Spinal cord (tissue), 10 donors: ENCODE data around the gene POU2F1. TPM values are rescaled to one million over a fixed set of nuclear protein-coding genes. Genes with fewer than 3 reads are reported as not detected.

ENCODE experiments used
- DNase-seq, 6 donors: peaks; one replicate each; pipeline versions ENCODE4 v3.0.0 to v3.0.0-alpha.2; 2013 to 2015; ENCODE audit warnings: low spot score in 6 of 6, low read depth in 4 of 6
- H3K27ac ChIP-seq: one replicate; pipeline ENCODE4 v1.5.1; 2013; ENCODE audit warnings: low read depth, low read length, control low read depth
- H3K27me3 ChIP-seq: one replicate; pipeline ENCODE4 v1.6.1; 2013; ENCODE audit warnings: low read length; ENCODE audit not compliant: control insufficient read depth, insufficient read depth
- H3K36me3 ChIP-seq: one replicate; pipeline ENCODE4 v1.6.1; 2013; ENCODE audit warnings: low read length; ENCODE audit not compliant: control insufficient read depth, insufficient read depth
- H3K4me1 ChIP-seq: one replicate; pipeline ENCODE4 v1.6.1; 2013; ENCODE audit warnings: low read length; ENCODE audit not compliant: control insufficient read depth, insufficient read depth
- H3K4me3 ChIP-seq: one replicate; pipeline ENCODE4 v1.5.1; 2013; ENCODE audit warnings: low read depth, low read length, control low read depth
- H3K9me3 ChIP-seq: one replicate; pipeline ENCODE4 v1.6.1; 2013; ENCODE audit warnings: low read length; ENCODE audit not compliant: control insufficient read depth, insufficient read depth
- WGBS: methylation state at CpG from one replicate; pipeline ENCODE4 v1.1.5; 2013; ENCODE audit warnings: missing lambda C conversion rate; ENCODE audit not compliant: insufficient coverage; 5-methylcytosine and 5-hydroxymethylcytosine counted together
- polyA plus RNA-seq, 2 donors: library from polyadenylated mRNA; unstranded; fragments of 120-200 nt; gene quantifications; one replicate each; pipeline ENCODE4 v1.2.1, GENCODE V29; 2013; ENCODE audit not compliant: insufficient read length in 2 of 2
- total RNA-seq, 2 donors: library from RNA; depleted of rRNA in 1 of 2; stranded (reverse); fragments of 120-200 nt in 1 of 2; fragments of >200 nt in 1 of 2; gene quantifications; one replicate each; pipeline versions ENCODE4 v1.2.3 to v1.2.4, GENCODE V29; 2013 to 2014
- donor health status: healthy.

The POU2F1 gene
- total and polyA plus RNA-seq, 4 donors: 14.2 to 28.8 (median 17.3) TPM

DNA sequence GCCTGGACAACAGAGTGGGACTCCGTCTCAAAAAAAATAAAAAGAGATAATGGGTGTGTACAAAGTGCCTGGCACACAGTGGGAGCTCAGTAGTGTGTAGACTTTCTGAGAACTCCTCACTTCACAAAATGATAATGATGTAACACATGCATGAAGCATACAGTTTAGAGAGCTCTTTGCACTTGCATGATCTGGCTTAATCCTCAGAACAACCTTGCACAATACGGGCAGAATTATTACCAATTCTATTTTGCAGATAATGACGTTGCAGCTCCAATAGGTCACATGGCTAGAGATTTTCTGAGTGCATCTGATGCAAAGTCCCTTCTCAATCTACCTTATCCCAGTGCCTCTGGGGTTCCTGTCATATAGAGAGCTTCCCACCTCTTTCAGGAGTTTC lies 226.3 kb downstream of the POU2F1 start:
- H3K4me1 ChIP-seq: no peaks in the 10 kb centered on the region
- DNase-seq: no peak
- no peak overlapping the region for H3K27ac ChIP-seq
- H3K27me3 ChIP-seq: no peaks in the 10 kb centered on the region
- WGBS: 64% methylated on average over 2 of the region's 3 CpGs
- no peaks in the 10 kb centered on the region for H3K9me3 ChIP-seq
- H3K36me3 ChIP-seq: no peaks in the 10 kb centered on the region
- no peak overlapping the region for H3K4me3 ChIP-seq

DNA sequence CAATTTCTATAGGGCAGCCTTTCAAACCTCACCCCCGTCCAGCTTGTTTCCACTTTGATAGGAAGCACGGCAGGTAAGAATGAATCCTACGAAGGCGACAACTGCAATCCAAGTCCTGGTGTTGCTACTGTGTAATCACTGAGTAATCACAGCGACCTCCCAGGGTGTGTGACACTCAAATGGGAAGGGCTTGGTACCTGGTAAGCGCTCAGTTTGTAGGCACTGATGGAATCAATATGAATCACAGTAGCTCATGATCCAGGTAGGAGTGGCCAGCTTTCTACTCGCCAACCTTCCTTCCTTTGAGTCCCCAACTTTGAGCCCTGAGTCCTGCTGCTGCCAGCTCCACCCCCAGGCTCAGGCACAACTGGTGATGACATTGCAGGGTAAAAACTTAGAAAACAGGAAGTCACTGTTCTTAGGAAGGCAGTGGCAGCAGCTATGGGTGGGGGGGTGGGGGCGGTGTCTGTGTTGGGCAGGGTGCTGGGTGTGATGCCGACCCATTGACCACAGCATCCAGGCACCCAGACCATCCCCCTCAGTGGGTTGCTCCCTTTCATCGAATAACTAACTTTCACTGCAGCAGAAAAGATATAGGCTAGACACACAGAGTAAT lies 226.9 kb downstream of the POU2F1 start:
- no peaks in the 10 kb centered on the region for H3K36me3 ChIP-seq

DNA sequence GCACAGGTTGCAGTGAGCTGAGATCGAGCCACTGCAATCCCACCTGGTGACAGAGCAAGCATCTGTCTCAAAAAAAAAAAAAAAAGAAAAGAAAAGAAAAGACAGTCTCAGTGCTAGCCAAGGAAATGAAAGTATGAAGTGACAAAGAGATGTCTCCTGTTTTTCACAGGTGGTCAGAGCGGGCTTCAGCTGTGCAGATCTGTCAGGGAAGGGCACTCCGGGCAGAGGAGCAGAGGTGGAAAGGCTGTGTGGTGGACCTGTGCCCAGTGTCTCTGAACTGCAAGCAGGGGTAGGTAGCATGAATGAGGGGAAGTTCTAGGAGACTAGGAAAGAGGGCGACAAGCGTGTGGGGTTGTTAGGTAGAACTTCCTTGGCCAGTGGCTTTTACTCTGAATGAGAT lies 230.2 kb downstream of the POU2F1 start:
- Histone ChIP-seq H3K9me3 (no peaks in the 10 kb centered on the region), H3K27ac (no peak overlapping the region)
- WGBS: 86% methylated on average over 3 of the region's 5 CpGs

More for the DNA sequence above, 226.9 kb downstream of the POU2F1 start:
- Histone ChIP-seq H3K27me3 (no peaks in the 10 kb centered on the region), H3K27ac (no peak overlapping the region), H3K4me1 (no peaks in the 10 kb centered on the region), H3K9me3 (no peaks in the 10 kb centered on the region), H3K4me3 (no peak overlapping the region)
- DNase-seq: no peak
- WGBS: 76% methylated on average over 6 of the region's 10 CpGs

DNA sequence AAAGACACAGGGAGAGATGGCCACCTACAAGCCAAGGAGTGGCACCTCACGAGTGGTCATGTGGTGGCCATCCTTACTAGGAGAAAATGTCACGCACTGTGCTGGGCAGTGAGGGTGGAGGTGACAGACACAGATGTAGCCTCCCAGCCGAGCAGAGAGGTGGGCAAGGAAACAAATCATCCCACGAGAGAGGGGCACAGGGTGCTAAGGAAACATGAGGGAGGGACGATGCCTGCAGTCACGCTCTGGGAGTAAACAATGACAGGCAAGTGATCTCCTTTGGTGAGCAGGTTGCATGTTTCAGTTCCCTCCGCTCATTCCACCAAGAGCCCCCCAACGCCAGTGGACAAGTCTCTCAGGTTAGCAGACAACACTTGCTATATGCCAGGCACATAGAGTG lies 231.8 kb downstream of the POU2F1 start:
- no peaks in the 10 kb centered on the region for H3K36me3 ChIP-seq
- WGBS: 77% methylated on average over 5 of the region's 8 CpGs
- no peak for DNase-seq
- no peaks in the 10 kb centered on the region for H3K9me3 ChIP-seq
- H3K4me3 ChIP-seq: no peak overlapping the region
- H3K27ac ChIP-seq: no peak overlapping the region
- H3K4me1 ChIP-seq: peaks cover 17% of the 10 kb centered on the region
- no peaks in the 10 kb centered on the region for H3K27me3 ChIP-seq

More for the DNA sequence above, 230.2 kb downstream of the POU2F1 start:
- Histone ChIP-seq H3K4me3 (no peak overlapping the region), H3K27me3 (no peaks in the 10 kb centered on the region), H3K36me3 (no peaks in the 10 kb centered on the region), H3K4me1 (peaks cover 17% of the 10 kb centered on the region)
- DNase-seq: no peak

DNA sequence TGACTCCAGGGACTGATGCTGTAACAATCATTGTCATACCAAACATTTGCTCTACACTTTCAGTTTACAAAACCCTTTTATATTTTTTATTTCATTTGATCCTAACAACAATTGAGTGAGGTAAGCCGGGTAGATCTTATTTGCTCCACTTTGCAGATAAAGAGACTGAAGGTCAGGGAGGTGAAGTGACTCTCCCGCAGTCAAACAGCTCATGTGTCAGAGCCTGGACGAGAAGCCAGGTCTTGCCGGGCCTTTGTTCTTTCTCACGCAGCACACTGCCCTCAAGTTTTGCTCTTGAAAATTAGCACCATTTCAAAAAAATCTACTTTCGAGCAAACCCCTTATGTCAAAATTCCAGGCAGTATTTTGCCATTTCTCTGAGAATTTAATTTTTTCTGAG lies 232.4 kb downstream of the POU2F1 start:
- no peaks in the 10 kb centered on the region for H3K36me3 ChIP-seq
- WGBS: 60% methylated on average over 5 of the region's 6 CpGs
- H3K27ac ChIP-seq: no peak overlapping the region
- no peaks in the 10 kb centered on the region for H3K9me3 ChIP-seq
- H3K4me3 ChIP-seq: no peak overlapping the region
- H3K27me3 ChIP-seq: no peaks in the 10 kb centered on the region
- no peak for DNase-seq
- peaks cover 17% of the 10 kb centered on the region for H3K4me1 ChIP-seq

DNA sequence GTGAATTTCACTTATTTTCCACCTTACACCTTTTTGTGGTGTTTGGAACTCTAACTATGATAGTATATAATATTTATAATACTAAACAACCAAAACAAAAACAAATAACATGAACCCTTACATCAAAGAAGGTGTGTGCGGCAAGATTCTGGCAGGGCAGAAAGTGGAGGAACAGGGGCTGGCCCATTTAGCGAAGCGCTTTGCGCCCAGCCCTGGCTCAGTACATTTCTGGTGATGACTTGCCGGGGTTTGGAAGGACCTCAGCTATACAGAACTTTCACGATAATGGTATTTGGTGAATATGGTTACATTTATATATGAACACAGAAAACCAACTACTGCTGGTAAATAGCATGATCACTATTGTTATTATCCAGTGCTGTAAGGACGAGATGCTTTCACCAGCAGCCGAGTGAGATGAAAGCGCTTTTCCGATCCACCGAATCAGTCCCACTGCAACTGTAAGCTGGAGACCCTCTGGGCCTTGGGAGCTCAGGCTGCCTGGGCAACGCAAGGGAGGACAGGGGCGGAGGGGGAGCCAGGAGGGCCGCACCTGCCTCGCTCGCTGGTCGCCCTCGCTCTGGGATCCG lies 233.7 kb downstream of the POU2F1 start:
- 10% methylated on average over 13 of the region's 19 CpGs for WGBS
- H3K36me3 ChIP-seq: no peaks in the 10 kb centered on the region

DNA sequence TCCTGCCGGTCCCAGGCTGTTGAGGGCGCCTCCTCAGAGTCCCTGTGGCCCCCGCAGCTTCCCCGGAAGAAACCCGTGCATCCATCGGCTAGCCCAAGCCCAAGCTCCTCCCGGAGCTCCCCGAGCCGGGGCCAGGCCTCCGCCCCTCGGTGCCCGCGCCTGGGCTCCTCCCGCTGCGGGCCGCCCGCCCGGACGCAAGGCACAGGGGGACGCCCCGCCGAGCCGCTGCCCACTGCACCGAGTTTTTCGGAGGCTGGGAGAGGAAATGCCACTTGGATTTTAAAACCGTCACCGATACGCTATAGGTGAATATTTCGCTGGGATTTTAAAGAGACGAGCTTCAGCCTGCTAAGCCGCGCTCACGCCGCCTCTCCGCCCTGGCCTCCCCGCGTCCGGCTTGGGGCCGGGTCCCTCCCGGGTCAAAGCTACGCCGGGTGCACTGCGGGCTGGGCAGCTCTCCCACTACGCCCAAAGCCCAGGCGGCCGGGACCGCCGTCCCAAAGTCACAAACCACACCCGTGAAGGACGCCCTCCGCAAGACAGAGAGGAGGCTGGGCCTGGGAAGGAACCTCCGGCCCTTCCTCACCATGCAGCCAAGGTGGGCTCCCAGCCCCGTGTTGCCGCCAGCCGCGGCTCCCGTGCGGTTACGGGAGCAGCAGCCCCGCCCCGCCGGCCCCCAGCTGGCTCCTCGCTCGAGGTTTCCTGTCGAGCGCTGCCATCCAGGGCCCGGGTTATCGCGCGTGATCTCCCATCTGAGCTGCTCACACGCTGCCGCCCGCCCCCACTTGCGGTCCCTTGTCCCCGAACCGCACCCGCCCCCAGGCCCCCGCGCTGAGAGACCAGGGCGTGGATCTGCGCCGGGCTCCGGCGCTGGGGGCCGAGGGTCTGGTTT lies 234.5 kb downstream of the POU2F1 start:
- DNase-seq: peak in 2 of 6 donors; percentile 79 to 80
- Histone ChIP-seq H3K4me3 (peak overlapping the region; percentile 59), H3K27ac (no peak overlapping the region), H3K36me3 (no peaks in the 10 kb centered on the region), H3K27me3 (no peaks in the 10 kb centered on the region), H3K9me3 (no peaks in the 10 kb centered on the region), H3K4me1 (peaks cover 17% of the 10 kb centered on the region)
- under 1% methylated on average over 85 of the region's 85 CpGs for WGBS

More for the DNA sequence above, 233.7 kb downstream of the POU2F1 start:
- peaks cover 17% of the 10 kb centered on the region for H3K4me1 ChIP-seq
- peak in 1 of 6 donors; percentile 79 for DNase-seq
- no peaks in the 10 kb centered on the region for H3K9me3 ChIP-seq
- no peak overlapping the region for H3K27ac ChIP-seq
- peak overlapping the region; percentile 59 for H3K4me3 ChIP-seq
- no peaks in the 10 kb centered on the region for H3K27me3 ChIP-seq

DNA sequence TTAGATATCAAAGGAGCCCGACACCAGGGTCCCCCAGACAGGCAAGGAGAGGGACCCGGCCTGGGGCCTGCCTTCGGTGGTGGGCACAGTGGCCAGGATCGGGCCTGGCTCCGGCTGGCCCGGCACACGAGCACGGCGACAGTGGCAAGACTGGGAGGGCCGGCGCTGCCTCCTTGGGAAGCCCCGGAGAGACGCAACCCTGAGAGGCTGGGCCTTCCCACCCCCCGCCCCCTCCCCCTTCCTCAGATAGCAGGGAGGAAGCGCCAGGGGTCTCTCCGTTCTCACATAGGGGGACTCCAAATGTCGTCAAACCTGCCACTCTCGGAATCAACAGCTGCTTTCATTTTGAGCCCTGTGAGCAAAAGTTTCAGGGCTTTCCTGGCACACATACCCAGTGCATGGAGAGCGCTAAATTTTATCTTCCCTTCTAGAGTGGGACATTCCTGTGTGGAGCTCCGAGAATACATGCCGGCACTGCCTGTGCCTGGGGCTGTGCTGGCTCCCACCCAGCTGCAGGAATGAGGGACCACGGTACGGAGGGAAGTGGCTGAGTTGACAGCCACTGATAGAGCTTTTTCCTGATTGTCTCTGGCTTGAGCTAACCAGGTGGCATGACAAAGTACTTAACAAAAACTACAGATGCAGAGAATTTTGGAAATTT lies 235.2 kb downstream of the POU2F1 start:
- H3K36me3 ChIP-seq: no peaks in the 10 kb centered on the region
- no peaks in the 10 kb centered on the region for H3K27me3 ChIP-seq
- 4% methylated on average over 22 of the region's 23 CpGs for WGBS
- peaks cover 17% of the 10 kb centered on the region for H3K4me1 ChIP-seq
- peak in 3 of 6 donors; percentile 20 to 83 (median 70) for DNase-seq
- peak overlapping the region; percentile 59 for H3K4me3 ChIP-seq
- H3K9me3 ChIP-seq: no peaks in the 10 kb centered on the region
- H3K27ac ChIP-seq: no peak overlapping the region

DNA sequence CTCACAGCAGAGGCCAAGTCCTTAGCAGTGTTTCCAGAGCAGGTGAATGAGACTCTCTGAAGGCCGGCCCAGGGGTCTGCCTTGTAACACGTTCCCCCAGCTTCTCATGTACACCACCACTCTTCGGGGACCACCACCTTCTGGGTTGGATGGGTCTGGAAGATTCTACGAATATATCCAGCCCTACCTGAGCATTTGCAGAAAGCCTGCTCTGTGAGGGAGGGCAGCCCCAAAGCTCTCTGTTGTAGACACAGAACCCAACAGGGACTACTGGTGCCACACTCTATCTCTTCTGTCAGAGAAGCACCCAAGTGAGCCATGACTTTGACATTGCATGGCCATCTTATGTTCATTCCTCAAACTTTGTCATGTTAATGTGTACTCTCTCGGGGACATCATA lies 235.8 kb downstream of the POU2F1 start:
- Histone ChIP-seq H3K4me1 (peaks cover 17% of the 10 kb centered on the region), H3K36me3 (no peaks in the 10 kb centered on the region), H3K9me3 (no peaks in the 10 kb centered on the region), H3K27ac (no peak overlapping the region), H3K27me3 (no peaks in the 10 kb centered on the region), H3K4me3 (peak overlapping the region; percentile 59)
- DNase-seq: no peak
- 100% methylated on average over 1 of the region's 5 CpGs for WGBS
